ENCODE results near the gene SLC37A1. TPM values are rescaled to one million over a fixed set of nuclear protein-coding genes. Genes with fewer than 3 reads are reported as not detected.

SLC37A1 gene
- total RNA-seq, 1 donor from 2014 or later = 28.9 TPM

- peaks cover 4% of the 10 kb centered on the region for H3K9me3 ChIP-seq
- TF ChIP-seq CTCF (IDR thresholded peaks at IDR 0.05) = no peak
- H3K27me3 ChIP-seq (ENCODE audit: low read depth) = no peaks in the 10 kb centered on the region
- H3K4me1 ChIP-seq = no peaks in the 10 kb centered on the region
- intact Hi-C loops (cut with DNase I) = loop anchor here (10.0 kb wide), 1 partner anchor 215 kb away; no protein-coding TSS in a partner anchor
- H3K27ac ChIP-seq = no peak overlapping the region
- H3K36me3 ChIP-seq = no peaks in the 10 kb centered on the region
- DNase-seq = no peak
- peak in 1 of 2 donors; percentile 9 for ATAC-seq
- no peak overlapping the region for H3K4me3 ChIP-seq
Observed at GRCh38 chr21:42599486-42599885, 85.8 kb downstream of the SLC37A1 start.

GRCh38 chr21:42599962-42600361 lies 86.3 kb downstream of the SLC37A1 start:
- Histone ChIP-seq H3K4me3 (no peak overlapping the region), H3K27ac (no peak overlapping the region), H3K4me1 (no peaks in the 10 kb centered on the region), H3K9me3 (peaks cover 4% of the 10 kb centered on the region), H3K36me3 (no peaks in the 10 kb centered on the region), H3K27me3 (ENCODE audit: low read depth) (no peaks in the 10 kb centered on the region)
- no peak for TF ChIP-seq CTCF (IDR thresholded peaks at IDR 0.05)
- DNase-seq (no peak), ATAC-seq (no peak)
- intact Hi-C loops (cut with DNase I) = loop anchor here (10.0 kb wide), 1 partner anchor 215 kb away; no protein-coding TSS in a partner anchor

GRCh38 chr21:42601656-42602055 lies 88.0 kb downstream of the SLC37A1 start:
- intact Hi-C loops (cut with DNase I) = no loop called here
- Histone ChIP-seq H3K27me3 (ENCODE audit: low read depth) (no peaks in the 10 kb centered on the region), H3K36me3 (no peaks in the 10 kb centered on the region), H3K4me1 (no peaks in the 10 kb centered on the region), H3K9me3 (peaks cover 12% of the 10 kb centered on the region), H3K4me3 (no peak overlapping the region), H3K27ac (no peak overlapping the region)
- ATAC-seq (no peak), DNase-seq (no peak)
- no peak for TF ChIP-seq CTCF (IDR thresholded peaks at IDR 0.05)

GRCh38 chr21:42607102-42607501 lies 93.5 kb downstream of the SLC37A1 start:
- intact Hi-C loops (cut with DNase I) = no loop called here
- TF ChIP-seq CTCF (IDR thresholded peaks at IDR 0.05) = no peak
- ATAC-seq = no peak

GRCh38 chr21:42607525-42608102 lies 94.0 kb downstream of the SLC37A1 start:
- Histone ChIP-seq H3K4me1 (no peaks in the 10 kb centered on the region), H3K27me3 (ENCODE audit: low read depth) (no peaks in the 10 kb centered on the region), H3K27ac (no peak overlapping the region), H3K4me3 (no peak overlapping the region), H3K9me3 (peaks cover 12% of the 10 kb centered on the region), H3K36me3 (no peaks in the 10 kb centered on the region)
- peak; percentile 84 to 88 for ATAC-seq
- intact Hi-C loops (cut with DNase I) = no loop called here
- no peak for DNase-seq
- no peak for TF ChIP-seq CTCF (IDR thresholded peaks at IDR 0.05)

More at GRCh38 chr21:42607102-42607501, 93.5 kb downstream of the SLC37A1 start:
- Histone ChIP-seq H3K27ac (no peak overlapping the region), H3K9me3 (peaks cover 12% of the 10 kb centered on the region), H3K27me3 (ENCODE audit: low read depth) (no peaks in the 10 kb centered on the region), H3K36me3 (no peaks in the 10 kb centered on the region), H3K4me3 (no peak overlapping the region), H3K4me1 (no peaks in the 10 kb centered on the region)
- no peak for DNase-seq
